ENCODE results near the gene TM6SF1.
"Not testable (repeated sequence)": the region's sequence is repeated elsewhere in the genome, so short reads cannot be mapped to it uniquely, and the experiment has no call there.

Gene TM6SF1

DNA sequence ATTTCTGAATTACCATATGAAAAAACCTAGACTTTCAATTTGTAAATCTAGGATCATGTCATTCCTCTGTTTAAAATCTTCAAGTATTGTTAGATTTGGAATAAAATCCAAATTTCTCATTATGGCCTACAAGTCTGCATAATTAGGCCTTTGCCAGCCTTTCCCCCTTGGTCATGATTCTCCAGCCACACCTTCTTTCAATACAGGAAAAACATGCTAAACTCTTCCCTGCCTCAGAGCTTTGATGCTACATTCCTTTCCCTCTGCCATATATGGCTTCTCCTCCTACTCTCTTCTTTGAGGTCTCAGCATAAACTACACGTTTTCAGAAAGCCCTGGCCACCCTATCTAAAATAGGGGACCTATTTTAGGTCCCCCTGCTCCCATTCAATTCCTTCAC lies 48.5 kb downstream of the TM6SF1 start:
- no peaks in the 10 kb centered on the region for H3K9me3 Mint-ChIP-seq
- no peak for ATAC-seq (replicated peaks)
- H3K27ac Mint-ChIP-seq: no peak overlapping the region
- H3K4me1 Mint-ChIP-seq (ENCODE audit: low read depth in 2 of 2): no peaks in the 10 kb centered on the region
- H3K36me3 Mint-ChIP-seq (ENCODE audit: insufficient read depth): no peaks in the 10 kb centered on the region
- no peak for DNase-seq
- no peak overlapping the region for H3K4me3 Mint-ChIP-seq
- H3K27me3 Mint-ChIP-seq: peaks cover 9 to 18% of the 10 kb centered on the region in 2 donors

DNA sequence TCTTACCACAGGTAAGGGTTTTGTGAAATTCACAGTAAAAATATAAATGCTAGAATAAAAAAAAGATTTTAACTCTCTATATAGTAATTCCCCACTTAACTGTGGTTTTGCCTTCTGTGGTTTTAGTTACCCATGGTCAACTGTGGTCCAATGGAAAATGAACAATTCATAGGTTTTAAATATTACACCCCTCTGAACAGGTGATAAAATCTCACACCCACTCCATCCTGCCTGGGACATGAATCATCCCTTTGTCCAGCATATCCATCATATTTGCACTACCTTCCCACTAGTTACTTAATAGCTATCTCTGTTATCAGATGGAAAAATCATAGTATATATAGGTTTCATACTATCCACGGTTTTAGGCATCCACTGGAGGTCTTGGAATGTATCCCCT lies 50.9 kb downstream of the TM6SF1 start:
- H3K27me3 Mint-ChIP-seq: peaks cover 9 to 31% of the 10 kb centered on the region in 2 donors
- H3K36me3 Mint-ChIP-seq (ENCODE audit: insufficient read depth): no peaks in the 10 kb centered on the region
- no peak overlapping the region for H3K27ac Mint-ChIP-seq
- DNase-seq (no peak), ATAC-seq (replicated peaks) (no peak)
- H3K9me3 Mint-ChIP-seq: no peaks in the 10 kb centered on the region
- H3K4me3 Mint-ChIP-seq: no peak overlapping the region
- no peaks in the 10 kb centered on the region for H3K4me1 Mint-ChIP-seq (ENCODE audit: low read depth in 2 of 2)

DNA sequence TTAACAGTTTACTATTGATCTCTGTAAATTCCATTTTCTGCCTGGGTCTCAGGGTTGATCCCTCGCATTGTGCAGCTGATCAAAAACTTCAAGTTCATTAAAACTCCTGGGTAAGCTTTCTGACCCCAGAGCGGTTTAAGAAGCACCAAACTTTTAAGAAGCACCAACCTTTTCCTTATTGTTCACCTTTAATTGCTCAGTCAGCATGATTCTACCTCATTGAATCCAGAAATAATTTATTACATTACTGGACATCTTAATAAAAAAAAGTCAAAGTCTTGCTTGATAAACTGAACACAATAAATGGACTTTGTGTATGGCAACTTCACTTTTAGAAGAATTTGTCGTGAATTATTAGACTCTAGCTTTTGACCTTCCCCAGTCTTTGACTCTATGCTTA lies 53.3 kb downstream of the TM6SF1 start:
- DNase-seq (no peak), ATAC-seq (replicated peaks) (no peak)
- no peak overlapping the region for H3K4me3 Mint-ChIP-seq
- H3K9me3 Mint-ChIP-seq: no peaks in the 10 kb centered on the region
- peaks cover 9 to 43% of the 10 kb centered on the region in 2 donors for H3K27me3 Mint-ChIP-seq
- H3K4me1 Mint-ChIP-seq (ENCODE audit: low read depth in 2 of 2): no peaks in the 10 kb centered on the region
- H3K27ac Mint-ChIP-seq: no peak overlapping the region
- no peaks in the 10 kb centered on the region for H3K36me3 Mint-ChIP-seq (ENCODE audit: insufficient read depth)

DNA sequence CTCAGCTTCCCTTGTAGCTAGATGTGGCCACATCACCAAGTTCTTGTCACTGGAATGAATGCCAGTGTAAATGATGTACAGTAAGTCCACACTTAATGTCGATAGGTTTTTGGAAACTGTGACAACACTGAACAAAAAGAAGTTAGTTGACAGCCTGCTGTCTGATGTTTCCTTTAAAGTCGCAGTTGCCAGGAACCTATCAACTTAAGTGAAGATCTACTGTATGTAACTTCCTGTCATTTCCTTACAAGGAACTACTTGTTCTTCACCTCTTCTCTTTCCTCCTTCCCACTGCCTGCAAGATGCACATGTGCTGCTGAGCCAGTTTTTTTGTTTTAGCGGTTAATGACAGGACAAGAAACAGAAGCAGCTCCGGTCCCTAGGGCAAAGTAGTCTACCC lies 55.6 kb downstream of the TM6SF1 start:
- no peak overlapping the region for H3K27ac Mint-ChIP-seq
- ATAC-seq (replicated peaks) (no peak), DNase-seq (no peak)
- peaks cover 29 to 50% of the 10 kb centered on the region in 2 donors for H3K27me3 Mint-ChIP-seq
- H3K4me1 Mint-ChIP-seq (ENCODE audit: low read depth in 2 of 2): no peaks in the 10 kb centered on the region
- H3K4me3 Mint-ChIP-seq: no peak overlapping the region
- H3K36me3 Mint-ChIP-seq (ENCODE audit: insufficient read depth): no peaks in the 10 kb centered on the region
- no peaks in the 10 kb centered on the region for H3K9me3 Mint-ChIP-seq

DNA sequence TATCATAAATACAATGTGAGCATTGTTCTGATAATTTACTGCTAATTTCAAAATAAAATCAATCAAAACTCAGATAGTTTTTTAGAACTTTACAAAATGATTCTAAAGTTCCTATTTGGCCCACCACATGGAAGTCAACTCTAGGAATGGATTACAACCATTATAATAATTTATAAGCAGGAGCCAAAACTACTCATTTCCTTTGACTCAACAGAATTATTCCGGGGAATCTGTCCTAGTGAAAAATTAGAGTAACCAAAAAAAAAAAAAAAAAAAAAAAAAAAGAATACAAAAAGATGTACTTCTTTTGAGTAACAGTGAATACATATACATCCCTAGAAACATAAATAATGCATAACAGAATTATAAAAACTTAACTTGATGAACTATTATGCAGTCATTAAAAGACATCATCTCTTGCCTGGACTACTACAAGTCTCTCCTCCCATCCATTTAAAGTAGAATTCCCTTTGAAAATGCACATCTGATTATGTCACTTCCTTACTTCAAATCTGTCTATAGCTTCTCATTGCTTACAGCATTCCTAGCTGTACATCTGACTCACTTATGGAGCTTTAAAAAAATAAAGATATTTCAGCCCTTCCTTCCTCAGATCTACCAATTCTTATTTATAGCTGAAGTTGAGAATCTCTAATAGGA lies 56.8 kb downstream of the TM6SF1 start:
- Mint-ChIP-seq H3K27me3 (peaks cover 39 to 60% of the 10 kb centered on the region in 2 donors), H3K27ac (no peak overlapping the region), H3K4me1 (ENCODE audit: low read depth in 2 of 2) (no peaks in the 10 kb centered on the region), H3K36me3 (ENCODE audit: insufficient read depth) (no peaks in the 10 kb centered on the region), H3K9me3 (peaks cover 0 to 2% of the 10 kb centered on the region in 2 donors), H3K4me3 (no peak overlapping the region)
- ATAC-seq (replicated peaks) (no peak), DNase-seq (no peak)

DNA sequence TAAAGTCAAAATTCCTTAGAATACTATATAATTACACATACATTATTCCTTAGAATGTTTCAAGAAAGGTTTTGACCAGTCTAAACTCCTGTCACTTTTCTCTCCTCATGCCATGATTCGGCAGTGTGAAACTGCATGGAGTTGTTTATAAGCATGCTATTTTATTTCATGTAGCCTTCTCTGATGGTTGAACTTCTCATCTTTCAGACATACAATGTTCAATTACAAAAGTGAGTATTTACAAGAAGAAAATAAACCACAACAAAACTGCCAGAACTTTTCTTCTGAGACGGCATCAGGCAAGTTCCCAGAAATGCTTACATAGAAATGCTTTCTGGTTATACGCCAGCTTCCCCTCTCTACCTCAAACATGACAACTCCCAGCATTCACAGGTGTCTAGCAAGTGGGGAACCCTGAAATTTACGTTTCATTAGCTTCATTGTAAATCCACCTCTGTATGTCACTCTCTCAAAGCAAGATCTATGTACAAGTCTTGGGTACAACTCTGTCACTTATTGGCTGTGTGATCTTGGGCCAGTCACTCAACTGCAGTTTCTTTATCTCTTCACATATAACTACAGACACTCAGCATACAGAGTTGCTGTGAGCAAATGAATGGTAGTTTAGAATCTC lies 57.4 kb downstream of the TM6SF1 start:
- H3K27me3 Mint-ChIP-seq: peaks cover 37 to 54% of the 10 kb centered on the region in 2 donors

DNA sequence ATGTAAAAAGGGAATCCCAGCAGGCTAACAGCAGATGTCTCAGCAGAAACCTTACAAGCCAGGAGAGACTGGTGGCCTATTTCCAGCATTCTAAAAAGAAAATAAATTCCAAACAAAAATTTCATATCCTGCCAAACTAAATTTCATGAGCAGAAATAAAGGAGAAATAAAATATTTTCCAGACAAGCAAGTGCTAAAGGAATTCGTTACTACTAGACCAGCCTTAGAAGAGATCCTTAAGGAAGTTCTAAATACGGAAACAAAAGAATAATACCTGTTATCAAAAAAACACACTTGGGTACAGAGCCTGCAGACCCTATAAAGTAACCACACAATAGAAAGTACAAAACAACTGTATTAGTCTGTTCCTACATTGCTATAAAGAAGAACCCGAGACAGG lies 58.8 kb downstream of the TM6SF1 start:
- DNase-seq (no peak), ATAC-seq (replicated peaks) (no peak)
- H3K4me1 Mint-ChIP-seq (ENCODE audit: low read depth in 2 of 2): no peaks in the 10 kb centered on the region
- peaks cover 0 to 2% of the 10 kb centered on the region in 2 donors for H3K9me3 Mint-ChIP-seq
- no peaks in the 10 kb centered on the region for H3K36me3 Mint-ChIP-seq (ENCODE audit: insufficient read depth)
- H3K27ac Mint-ChIP-seq: no peak overlapping the region
- H3K4me3 Mint-ChIP-seq: no peak overlapping the region
- H3K27me3 Mint-ChIP-seq: peaks cover 36 to 50% of the 10 kb centered on the region in 2 donors

More for the DNA sequence above, 57.4 kb downstream of the TM6SF1 start:
- Mint-ChIP-seq H3K36me3 (ENCODE audit: insufficient read depth) (no peaks in the 10 kb centered on the region), H3K27ac (no peak overlapping the region), H3K9me3 (peaks cover 0 to 2% of the 10 kb centered on the region in 2 donors), H3K4me1 (ENCODE audit: low read depth in 2 of 2) (no peaks in the 10 kb centered on the region), H3K4me3 (no peak overlapping the region)
- DNase-seq (no peak), ATAC-seq (replicated peaks) (no peak)

DNA sequence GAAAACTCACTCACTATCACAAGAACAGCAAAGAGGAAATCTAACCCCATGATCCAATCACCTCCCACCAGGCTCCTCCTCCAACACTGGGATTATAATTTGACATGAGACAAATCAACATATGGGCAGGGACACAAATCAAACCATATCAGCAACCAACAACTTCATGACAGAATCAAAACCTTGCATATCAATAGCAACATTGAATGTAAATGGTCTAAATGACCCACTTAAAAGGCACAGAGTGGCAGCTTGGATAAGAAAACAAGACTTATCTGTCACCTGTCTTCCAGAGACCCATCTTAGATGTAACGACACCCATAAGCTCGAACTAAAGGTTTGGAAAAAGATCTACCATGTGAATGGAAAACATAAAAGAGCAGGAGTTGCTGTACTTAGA lies 59.4 kb downstream of the TM6SF1 start:
- no peak overlapping the region for H3K4me3 Mint-ChIP-seq
- H3K9me3 Mint-ChIP-seq: peaks cover 0 to 2% of the 10 kb centered on the region in 2 donors
- peaks cover 36 to 50% of the 10 kb centered on the region in 2 donors for H3K27me3 Mint-ChIP-seq
- no peaks in the 10 kb centered on the region for H3K4me1 Mint-ChIP-seq (ENCODE audit: low read depth in 2 of 2)
- ATAC-seq (replicated peaks) (no peak), DNase-seq (no peak)
- H3K36me3 Mint-ChIP-seq (ENCODE audit: insufficient read depth): no peaks in the 10 kb centered on the region
- no peak overlapping the region for H3K27ac Mint-ChIP-seq

DNA sequence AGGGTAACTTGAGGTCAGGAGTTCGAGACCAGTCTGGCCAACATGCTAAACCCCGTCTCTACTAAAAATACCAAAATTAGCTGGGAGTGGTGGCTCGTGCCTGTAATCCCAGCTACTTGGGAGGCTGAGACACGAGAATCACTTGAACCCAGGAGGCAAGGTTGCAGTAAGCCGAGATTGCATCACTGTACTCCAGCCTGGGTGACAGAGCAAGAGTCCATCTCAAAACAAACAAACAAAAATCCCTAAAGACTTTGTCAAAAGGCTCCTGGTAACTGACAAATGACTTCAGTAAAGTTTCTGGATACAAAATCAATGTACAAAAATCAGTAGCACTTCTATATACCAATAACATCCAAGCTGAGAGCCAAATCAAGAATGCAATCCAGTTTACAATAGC lies 62.1 kb downstream of the TM6SF1 start:
- not testable (repeated sequence) for H3K4me1 Mint-ChIP-seq (ENCODE audit: low read depth in 2 of 2); H3K27ac Mint-ChIP-seq; H3K4me3 Mint-ChIP-seq; ATAC-seq (replicated peaks); DNase-seq; H3K36me3 Mint-ChIP-seq (ENCODE audit: insufficient read depth); H3K9me3 Mint-ChIP-seq
- H3K27me3 Mint-ChIP-seq: peaks cover 32 to 36% of the 10 kb centered on the region in 2 donors

DNA sequence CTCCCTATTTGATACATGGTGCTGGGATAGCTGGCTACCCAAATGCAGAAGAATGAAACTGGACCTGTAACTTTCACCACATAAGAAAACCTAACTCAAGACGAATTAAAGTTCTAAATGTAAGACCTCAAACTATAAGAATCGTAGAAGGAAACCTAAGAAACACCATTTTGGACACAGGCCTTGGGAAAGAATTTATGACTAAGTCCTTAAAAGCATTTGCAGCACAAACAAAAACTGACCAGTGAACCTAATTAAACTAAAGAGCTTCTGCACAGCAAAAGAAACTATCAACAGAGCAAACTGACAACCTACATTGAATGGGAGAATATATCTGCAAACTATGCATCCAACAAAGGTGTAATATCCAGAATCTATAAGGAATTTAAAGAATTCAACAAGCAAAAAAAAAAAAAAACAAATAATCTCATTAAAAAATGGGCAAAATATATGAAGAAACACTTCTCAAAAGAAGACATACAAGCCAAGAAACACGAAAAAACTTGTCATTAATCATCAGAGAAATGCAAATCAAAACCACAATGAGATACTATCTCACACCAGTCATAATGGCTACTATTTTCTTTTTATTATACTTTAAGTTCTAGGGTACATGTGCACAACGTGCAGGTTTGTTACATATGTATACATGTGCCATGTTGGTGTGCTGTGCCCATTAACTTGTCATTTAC lies 63.2 kb downstream of the TM6SF1 start:
- DNase-seq (no peak), ATAC-seq (replicated peaks) (no peak)
- Mint-ChIP-seq H3K4me3 (no peak overlapping the region), H3K36me3 (ENCODE audit: insufficient read depth) (no peaks in the 10 kb centered on the region), H3K4me1 (ENCODE audit: low read depth in 2 of 2) (no peaks in the 10 kb centered on the region), H3K27ac (no peak overlapping the region), H3K9me3 (peaks cover 0 to 2% of the 10 kb centered on the region in 2 donors), H3K27me3 (peaks cover 28 to 36% of the 10 kb centered on the region in 2 donors)

DNA sequence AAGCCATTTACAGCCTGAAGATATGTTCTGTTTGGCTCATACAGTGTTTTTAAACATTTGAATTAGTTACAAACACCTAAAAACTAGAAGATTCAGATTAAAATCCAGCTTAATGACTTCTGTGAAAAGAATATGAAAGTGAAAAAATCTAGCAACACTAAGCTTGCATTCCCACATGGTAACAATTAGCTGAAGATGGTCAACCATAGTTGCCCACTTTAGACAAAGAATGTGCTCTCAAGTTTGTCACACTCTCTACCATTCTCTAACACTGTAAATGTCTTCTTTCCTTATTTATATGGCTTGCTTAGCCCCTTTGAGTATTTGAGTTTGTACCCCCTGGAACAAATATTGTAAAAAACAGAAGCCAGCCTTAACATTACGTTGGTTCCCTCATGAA lies 67.4 kb downstream of the TM6SF1 start:
- Mint-ChIP-seq H3K27me3 (peaks cover 4 to 18% of the 10 kb centered on the region in 2 donors), H3K4me1 (ENCODE audit: low read depth in 2 of 2) (no peaks in the 10 kb centered on the region), H3K4me3 (no peak overlapping the region), H3K27ac (no peak overlapping the region), H3K36me3 (ENCODE audit: insufficient read depth) (no peaks in the 10 kb centered on the region), H3K9me3 (no peaks in the 10 kb centered on the region)
- no peak for DNase-seq
- ATAC-seq (replicated peaks): no peak

DNA sequence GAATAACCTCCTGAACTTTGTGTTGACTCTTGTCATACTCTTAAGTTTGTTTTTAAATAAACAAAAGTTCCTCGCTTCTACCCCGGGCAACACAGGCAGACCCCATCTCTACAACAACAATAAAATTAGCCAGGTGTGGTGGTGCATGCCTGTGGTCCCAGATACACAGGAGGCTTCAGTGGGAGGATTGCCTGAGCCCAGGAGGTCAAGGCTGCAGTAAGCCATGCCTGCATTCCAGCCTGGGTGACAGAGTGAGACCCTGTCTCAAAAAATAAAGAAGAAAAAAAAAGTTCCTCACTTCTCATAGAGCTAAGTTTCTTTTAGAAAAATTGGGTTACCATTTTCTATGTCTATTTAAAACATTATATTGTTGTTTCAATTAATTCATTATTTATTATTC lies 70.9 kb downstream of the TM6SF1 start:
- no peaks in the 10 kb centered on the region for H3K9me3 Mint-ChIP-seq
- no peak for DNase-seq
- no peak overlapping the region for H3K27ac Mint-ChIP-seq
- no peak overlapping the region for H3K4me3 Mint-ChIP-seq
- ATAC-seq (replicated peaks): no peak
- H3K36me3 Mint-ChIP-seq (ENCODE audit: insufficient read depth): no peaks in the 10 kb centered on the region
- no peaks in the 10 kb centered on the region for H3K4me1 Mint-ChIP-seq (ENCODE audit: low read depth in 2 of 2)
- peaks cover 8 to 31% of the 10 kb centered on the region in 2 donors for H3K27me3 Mint-ChIP-seq

DNA sequence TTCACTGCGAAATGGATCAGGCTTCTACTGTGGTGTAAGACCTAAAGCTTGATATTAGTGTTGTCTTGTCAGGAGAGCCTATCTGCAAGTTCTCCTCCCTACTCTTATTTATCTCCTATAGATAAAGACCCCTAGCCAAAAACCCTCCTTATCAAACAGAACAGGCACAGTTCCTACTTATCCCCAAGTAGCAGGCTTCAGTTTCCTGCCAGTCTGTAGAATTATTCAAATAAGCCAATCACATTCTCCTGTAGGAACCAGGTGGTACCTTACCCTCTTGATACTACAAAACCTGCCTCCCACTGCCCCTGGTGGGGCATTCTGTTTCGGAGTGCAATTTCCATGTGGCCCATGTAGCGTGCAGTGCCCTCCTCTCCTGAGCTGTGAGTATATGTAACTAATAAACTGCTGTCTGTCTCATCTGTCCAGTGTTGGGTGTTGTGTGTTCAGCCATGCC lies 71.5 kb downstream of the TM6SF1 start:
- Mint-ChIP-seq H3K36me3 (ENCODE audit: insufficient read depth) (no peaks in the 10 kb centered on the region), H3K27me3 (peaks cover 8 to 31% of the 10 kb centered on the region in 2 donors), H3K9me3 (no peaks in the 10 kb centered on the region), H3K4me1 (ENCODE audit: low read depth in 2 of 2) (no peaks in the 10 kb centered on the region), H3K27ac (no peak overlapping the region), H3K4me3 (no peak overlapping the region)
- ATAC-seq (replicated peaks) (no peak), DNase-seq (no peak)

DNA sequence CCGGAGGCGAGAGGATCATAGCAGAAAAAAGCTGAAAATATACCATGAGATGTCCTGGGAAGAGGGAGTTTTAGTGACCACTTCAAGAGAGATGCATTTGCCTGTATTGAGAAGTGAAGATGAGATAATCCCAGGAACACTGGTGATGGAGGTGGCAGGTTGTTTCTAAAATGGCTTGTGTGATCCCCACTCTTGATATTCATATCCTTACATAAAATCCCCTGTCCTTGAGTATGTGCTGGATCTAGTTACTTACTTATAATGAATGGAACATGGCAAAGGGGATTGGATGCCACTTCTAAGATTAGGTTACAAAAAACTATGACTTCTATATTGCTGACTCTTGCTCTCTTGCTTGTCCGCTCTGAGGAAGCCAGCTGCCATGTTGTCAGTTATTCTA lies 78.1 kb downstream of the TM6SF1 start:
- no peak overlapping the region for H3K27ac Mint-ChIP-seq
- H3K9me3 Mint-ChIP-seq: no peaks in the 10 kb centered on the region
- H3K4me3 Mint-ChIP-seq: no peak overlapping the region
- no peak for DNase-seq
- no peaks in the 10 kb centered on the region for H3K4me1 Mint-ChIP-seq (ENCODE audit: low read depth in 2 of 2)
- no peak for ATAC-seq (replicated peaks)
- H3K36me3 Mint-ChIP-seq (ENCODE audit: insufficient read depth): no peaks in the 10 kb centered on the region
- H3K27me3 Mint-ChIP-seq: peaks cover 8 to 24% of the 10 kb centered on the region in 2 donors

Measured in effector memory CD8-positive, alpha-beta T cell (primary cell).